BJ (cell line): ENCODE results near the gene PADI3. TPM values are rescaled to one million over a fixed set of nuclear protein-coding genes. Genes with fewer than 3 reads are reported as not detected.

Experiments used
- CTCF ChIA-PET: fragments of 350-600 bp; formaldehyde crosslinking; extraction: SDS; loops from one replicate; lab custom pipeline; 2021; ENCODE audit warnings: antibody characterized with exemption, inconsistent platforms; lab: Yijun Ruan, JAX
- POLR2A ChIA-PET: fragments of 300-600 bp; sonication (Branson Sonifier 250); formaldehyde crosslinking; extraction: SDS; loops from one replicate; lab custom pipeline; 2021; ENCODE audit warnings: antibody characterized with exemption; lab: Charles Lee
- DNase-seq: peaks from one replicate; pipeline ENCODE4 v3.0.0-alpha.2; 2011; ENCODE audit warnings: low read depth
- H3K27me3 ChIP-seq: 2 replicates; pipeline ENCODE4 v1.6.0; 2011; ENCODE audit warnings: low read length; ENCODE audit not compliant: control insufficient read depth, insufficient read depth
- H3K36me3 ChIP-seq: 2 replicates; pipeline ENCODE4 v1.5.1; 2011; ENCODE audit warnings: low read length; ENCODE audit not compliant: control insufficient read depth, insufficient read depth
- H3K4me3 ChIP-seq: 2 replicates; pipeline ENCODE4 v1.5.1; 2011; ENCODE audit warnings: low read depth, mild to moderate bottlenecking, control low read depth, low read length
- CTCF ChIP-seq: IDR thresholded peaks from 2 replicates; pipeline ENCODE4 v1.5.1; 2011; ENCODE audit warnings: low read depth, mild to moderate bottlenecking, control low read depth, inconsistent platforms, low read length, moderate library complexity; ENCODE audit not compliant: insufficient read depth
- polyA plus RNA-seq: library from polyadenylated mRNA; depleted of rRNA; stranded (reverse); fragments of >200 nt; gene quantifications from 2 replicates; pipeline ENCODE4 v1.2.3, GENCODE V29; 2011

Gene PADI3
- polyA plus RNA-seq, 1 experiment = not detected

GRCh38 chr1:17313530-17314309 is 64.8 kb downstream of the PADI3 start:
- CTCF ChIA-PET = no interaction called here
- Histone ChIP-seq H3K36me3 (no peaks in the 10 kb centered on the region), H3K4me3 (no peak overlapping the region), H3K27me3 (peaks cover 16% of the 10 kb centered on the region)
- POLR2A ChIA-PET = no interaction called here
- no peak for DNase-seq
- TF ChIP-seq CTCF = no peak

GRCh38 chr1:17314491-17314971 is 65.6 kb downstream of the PADI3 start:
- DNase-seq = no peak
- TF ChIP-seq CTCF = no peak
- H3K4me3 ChIP-seq = no peak overlapping the region
- CTCF ChIA-PET = interaction anchor here (0.8 kb wide), 1 partner anchor 189 kb away, joined by 3 read pairs; no protein-coding TSS in a partner anchor
- POLR2A ChIA-PET = no interaction called here
- H3K27me3 ChIP-seq = peaks cover 15% of the 10 kb centered on the region
- no peaks in the 10 kb centered on the region for H3K36me3 ChIP-seq

GRCh38 chr1:17315542-17316130 is 66.7 kb downstream of the PADI3 start:
- no peak for DNase-seq
- ChIA-PET POLR2A (no interaction called here), CTCF (no interaction called here)

GRCh38 chr1:17316704-17317103 is 67.8 kb downstream of the PADI3 start:
- CTCF ChIA-PET = interaction anchor here (0.8 kb wide), 1 partner anchor 16 kb away, joined by 3 read pairs; no protein-coding TSS in a partner anchor
- H3K4me3 ChIP-seq = no peak overlapping the region
- H3K27me3 ChIP-seq = peaks cover 8% of the 10 kb centered on the region
- DNase-seq = no peak
- POLR2A ChIA-PET = no interaction called here
- TF ChIP-seq CTCF = no peak
- H3K36me3 ChIP-seq = no peaks in the 10 kb centered on the region

More at GRCh38 chr1:17315542-17316130, 66.7 kb downstream of the PADI3 start:
- Histone ChIP-seq H3K27me3 (peaks cover 8% of the 10 kb centered on the region), H3K4me3 (no peak overlapping the region), H3K36me3 (no peaks in the 10 kb centered on the region)
- no peak for TF ChIP-seq CTCF

- no peak for DNase-seq
- no peaks in the 10 kb centered on the region for H3K36me3 ChIP-seq
- TF ChIP-seq CTCF = no peak
- ChIA-PET CTCF (interaction anchor here (0.6 to 2.0 kb wide), 2 partner anchors 16 to 18 kb away, joined by 4 to 5 read pairs; no protein-coding TSS in a partner anchor), POLR2A (no interaction called here)
- H3K4me3 ChIP-seq = no peak overlapping the region
- peaks cover 8% of the 10 kb centered on the region for H3K27me3 ChIP-seq
Observed at GRCh38 chr1:17318262-17318661, 69.4 kb downstream of the PADI3 start.
